GM21360 (cell line): ENCODE measurements around the gene SIRT7.

Experiments
- ATAC-seq: cut with Tn5 transposase; IDR thresholded peaks from one replicate; pipeline ENCODE4 v1.9.1; 2021; ENCODE audit warnings: mild to moderate bottlenecking, moderate library complexity; ENCODE audit not compliant: unreplicated experiment

SIRT7 gene

DNA sequence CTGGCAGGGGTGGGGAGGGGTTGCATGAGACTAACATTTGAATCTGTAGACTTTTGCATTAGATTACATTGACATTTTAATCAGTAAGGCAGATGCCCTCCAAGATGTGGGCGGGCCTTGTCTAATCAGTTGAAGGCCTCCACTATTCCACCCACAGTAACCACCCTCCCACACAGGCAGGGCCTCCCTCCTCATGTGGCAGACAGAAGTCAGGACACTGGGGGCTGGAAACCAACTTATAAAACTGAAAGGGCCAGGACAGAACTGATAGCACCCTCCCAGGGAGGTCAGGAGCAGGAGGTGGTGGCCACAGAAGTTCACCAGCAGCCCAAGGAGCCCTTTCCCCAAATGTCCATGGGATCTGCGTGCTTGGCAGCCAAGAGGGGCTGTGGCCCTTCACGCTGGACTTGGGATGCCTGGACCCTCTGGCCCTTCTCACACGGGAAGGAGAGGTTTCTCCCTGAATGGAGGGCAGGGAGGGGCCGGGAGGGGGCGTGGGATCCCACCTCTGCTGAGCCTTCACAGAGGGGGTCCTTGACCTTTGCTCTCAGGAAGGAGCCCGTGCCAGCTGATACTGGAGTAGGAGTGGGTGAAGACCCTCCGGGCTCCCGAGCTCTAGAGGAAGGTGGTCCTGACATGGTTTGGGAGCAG is 14.5 kb upstream of the SIRT7 start:
- ATAC-seq, result no peak

- ATAC-seq, result no peak
Measured at GRCh38 chr17:81931557-81932332, 13.8 kb upstream of the SIRT7 start.

DNA sequence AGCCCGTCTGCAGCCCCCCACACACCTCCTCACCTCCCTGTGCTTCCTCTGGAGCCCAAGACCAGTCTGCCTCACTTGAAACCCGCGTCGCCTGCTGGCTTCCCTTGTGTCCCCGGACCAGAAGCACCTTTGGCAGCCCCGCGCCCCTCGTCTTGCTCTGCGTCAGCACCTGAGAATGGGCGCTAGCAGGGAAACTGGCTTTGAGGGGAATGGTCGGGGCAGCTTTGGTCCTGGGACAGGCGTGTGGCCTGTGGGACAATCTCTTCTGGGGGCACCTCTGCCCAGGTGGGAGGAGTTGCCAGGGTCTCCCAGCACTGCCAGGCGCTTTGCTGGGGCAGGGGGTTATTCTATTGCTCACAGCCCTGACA is 13.2 kb upstream of the SIRT7 start:
- no peak for ATAC-seq

GRCh38 chr17:81930142-81931125 is 12.5 kb upstream of the SIRT7 start:
- no peak for ATAC-seq

DNA sequence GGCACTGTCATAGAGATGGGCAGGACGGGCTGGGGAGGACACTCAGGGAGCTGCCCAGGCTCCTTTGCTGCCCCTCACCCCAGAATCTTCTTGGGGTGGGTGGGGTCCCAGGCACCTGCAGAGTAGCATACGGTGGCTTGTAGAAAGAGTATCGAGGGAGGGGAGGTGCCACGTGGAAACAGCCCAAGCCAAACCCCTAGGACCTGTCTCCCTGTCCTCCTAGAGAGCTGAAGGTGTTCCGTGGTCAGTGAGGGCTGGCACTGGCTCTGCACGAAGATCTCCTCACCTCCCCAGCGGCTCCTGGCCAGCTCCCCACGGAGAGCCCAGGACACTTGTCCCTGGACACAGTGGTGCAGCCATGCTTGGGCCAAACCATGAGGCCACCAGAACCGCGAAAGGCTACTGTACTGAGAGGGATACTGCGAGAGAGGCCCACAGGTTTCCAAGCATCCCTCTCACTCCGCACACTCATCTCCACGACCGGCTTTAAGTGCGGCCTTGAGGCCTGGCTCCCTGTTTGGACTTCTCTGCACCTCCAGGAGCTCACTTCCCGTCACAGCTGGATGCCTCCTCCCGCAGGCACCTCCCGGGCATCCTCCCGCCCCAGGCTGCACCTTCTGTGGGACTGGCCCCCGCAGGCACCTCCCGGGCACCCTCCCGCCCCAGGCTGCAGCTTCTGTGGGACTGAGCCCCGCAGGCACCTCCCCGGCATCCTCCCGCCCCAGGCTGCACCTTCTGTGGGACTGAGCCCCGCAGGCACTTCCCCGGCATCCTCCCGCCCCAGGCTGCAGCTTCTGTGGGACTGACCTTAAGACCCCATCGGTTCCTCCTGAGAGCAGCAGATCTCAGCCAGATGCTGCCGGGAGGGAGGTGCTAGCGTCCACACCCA is 11.5 kb upstream of the SIRT7 start:
- ATAC-seq, result no peak

- no peak for ATAC-seq
Measured at GRCh38 chr17:81928544-81929252, 10.7 kb upstream of the SIRT7 start.

DNA sequence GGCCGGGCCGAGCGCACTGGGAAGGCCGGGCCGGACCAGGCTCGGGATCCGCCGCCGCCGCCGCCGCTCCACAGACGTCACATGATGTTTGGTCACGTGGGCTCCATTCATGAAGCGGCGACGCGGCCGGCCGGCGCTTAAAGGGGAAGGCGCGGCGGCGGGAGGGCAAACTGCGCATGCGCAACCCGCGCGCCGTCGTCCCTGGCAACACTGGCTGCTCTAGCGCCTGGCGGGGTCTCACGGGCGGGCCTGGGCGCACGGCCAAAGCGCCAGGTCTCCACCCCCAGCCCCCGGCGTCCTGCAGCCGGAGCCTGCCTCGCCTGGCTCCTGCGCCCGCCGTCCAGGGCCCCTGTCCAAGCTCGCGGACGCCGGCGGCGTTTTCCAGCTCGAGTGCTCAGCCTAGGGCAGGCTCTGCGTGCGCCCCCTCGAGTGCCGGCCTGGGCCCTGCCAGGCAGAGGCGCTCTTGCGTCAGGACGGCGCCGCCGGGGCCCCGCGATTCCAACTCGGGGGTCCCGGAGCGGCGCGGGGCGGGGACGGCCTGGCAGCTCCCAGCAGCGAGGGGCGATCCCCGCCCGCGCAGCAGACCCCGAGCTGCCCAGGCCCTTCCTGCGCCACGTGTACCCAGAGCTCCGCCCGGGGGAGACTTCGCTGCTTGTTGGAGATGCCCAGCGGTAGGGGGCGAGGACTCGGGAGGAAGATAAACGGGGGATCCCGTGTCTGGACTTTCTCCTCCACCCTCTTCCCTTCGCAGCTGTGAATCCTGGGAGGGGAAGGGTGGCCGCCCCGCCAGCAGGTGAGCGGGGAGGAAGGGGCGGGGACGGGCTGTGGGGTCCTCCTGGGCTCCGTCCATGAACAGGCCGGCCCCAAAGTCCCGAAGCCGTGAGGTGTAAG is 9.9 kb upstream of the SIRT7 start, which contains the start of gene MAFG:
MAFG (minus strand) TSS at position 83 of the 891 bp plus-strand sequence. CDS start 4,550 bp downstream, outside the sequence.
- ATAC-seq, result peak; percentile 52

- ATAC-seq, result peak; percentile 3
Measured at GRCh38 chr17:81927152-81927652, 9.2 kb upstream of the SIRT7 start.

GRCh38 chr17:81926451-81927151 is 8.6 kb upstream of the SIRT7 start:
- ATAC-seq, result peak; percentile 23

- ATAC-seq, result no peak
Measured at GRCh38 chr17:81925860-81926450, 8.0 kb upstream of the SIRT7 start.

DNA sequence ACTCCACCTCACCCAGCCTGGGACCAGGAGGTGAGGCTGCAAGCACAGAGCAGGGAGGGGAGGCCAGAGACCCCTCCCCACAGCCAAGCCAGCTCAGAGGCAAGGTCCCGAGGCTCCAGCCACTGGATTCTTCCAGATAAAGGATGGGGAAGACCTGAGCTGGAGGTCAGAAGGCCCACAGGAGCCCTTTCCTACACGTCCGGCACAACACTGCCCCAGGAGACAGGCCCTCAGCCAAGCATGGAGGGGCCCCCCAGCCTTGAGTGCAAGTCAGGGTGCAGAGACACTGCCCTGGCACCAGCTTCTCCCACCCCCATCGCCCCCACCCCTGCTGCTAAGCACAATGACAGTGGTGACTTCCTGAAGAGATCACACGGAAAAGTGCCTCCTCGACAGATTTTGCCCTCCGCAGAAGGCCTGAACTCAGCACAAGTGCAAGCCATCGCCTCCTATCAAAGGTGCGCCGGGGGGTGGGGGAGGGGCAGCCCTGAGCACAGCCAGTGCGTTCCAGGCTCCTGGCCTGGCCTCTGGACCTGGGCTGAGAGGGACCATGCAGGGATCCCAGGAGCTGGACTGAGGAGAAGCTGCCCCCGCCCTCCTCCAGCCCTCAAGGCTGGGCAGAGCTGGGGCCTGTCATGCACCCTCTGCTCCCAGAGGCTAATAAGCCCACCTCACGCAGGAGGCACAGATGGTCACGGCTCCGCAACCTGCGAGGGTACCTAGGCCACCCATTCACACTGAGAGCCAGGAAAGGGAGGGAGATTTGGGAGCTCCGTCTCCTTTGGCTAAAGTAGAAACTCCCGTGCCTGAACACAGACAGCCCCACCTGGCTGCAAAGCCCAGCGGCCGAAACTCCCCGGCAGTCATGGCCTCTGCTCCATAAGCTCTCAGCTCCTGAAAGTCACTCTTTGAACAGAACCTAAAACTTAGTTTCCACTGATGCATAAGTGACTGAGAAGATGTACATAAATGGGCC is 6.9 kb upstream of the SIRT7 start:
- ATAC-seq, result no peak

DNA sequence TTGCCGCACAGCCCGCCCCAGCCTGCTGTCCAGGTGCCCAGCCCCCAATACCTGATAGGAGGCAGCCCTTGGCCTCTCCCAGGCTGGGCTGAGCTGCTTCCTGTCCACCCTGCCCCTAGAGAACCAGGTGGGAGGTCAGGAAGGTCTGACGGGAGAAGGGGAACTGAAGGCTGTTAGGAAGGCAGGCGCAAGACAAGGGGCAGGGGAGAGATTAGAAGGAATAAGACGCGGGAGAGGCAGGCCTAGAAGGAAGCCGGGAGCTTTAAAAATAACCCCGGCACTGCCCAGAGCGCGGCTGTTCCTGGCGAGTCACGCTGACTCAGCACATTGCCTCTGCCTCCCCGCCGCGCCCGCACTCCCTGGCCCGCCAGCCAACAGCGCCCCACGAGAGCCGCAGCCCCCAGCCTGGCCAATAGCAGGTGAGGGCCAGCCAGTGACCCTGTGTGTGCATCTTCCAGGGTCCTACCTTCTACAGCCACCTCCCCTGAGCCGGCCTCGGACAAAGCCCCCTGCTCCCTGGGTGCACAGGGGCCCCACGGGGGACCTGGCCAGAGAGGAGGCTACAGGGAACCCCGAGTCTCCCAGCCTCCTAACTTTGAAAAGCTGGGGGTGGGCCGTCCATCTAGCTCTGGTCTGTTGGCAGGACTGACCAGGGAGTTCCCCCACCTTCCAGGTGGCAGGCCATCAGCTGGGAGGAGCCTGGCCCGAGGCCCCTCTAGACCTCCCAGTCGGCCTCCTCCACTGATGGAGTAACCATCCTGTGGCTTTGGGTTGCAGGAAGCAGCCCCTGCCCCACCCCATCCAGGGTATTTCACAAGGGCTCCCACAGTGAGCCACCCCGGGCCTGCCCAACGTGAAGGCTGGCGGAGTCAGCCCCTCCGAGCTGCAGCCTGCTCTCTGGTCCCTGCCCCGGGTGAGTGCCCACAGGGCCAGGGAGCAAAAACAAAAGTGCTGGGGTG is 5.6 kb upstream of the SIRT7 start:
- ATAC-seq, result no peak

GRCh38 chr17:81922566-81923301 is 4.8 kb upstream of the SIRT7 start:
- ATAC-seq, result no peak

DNA sequence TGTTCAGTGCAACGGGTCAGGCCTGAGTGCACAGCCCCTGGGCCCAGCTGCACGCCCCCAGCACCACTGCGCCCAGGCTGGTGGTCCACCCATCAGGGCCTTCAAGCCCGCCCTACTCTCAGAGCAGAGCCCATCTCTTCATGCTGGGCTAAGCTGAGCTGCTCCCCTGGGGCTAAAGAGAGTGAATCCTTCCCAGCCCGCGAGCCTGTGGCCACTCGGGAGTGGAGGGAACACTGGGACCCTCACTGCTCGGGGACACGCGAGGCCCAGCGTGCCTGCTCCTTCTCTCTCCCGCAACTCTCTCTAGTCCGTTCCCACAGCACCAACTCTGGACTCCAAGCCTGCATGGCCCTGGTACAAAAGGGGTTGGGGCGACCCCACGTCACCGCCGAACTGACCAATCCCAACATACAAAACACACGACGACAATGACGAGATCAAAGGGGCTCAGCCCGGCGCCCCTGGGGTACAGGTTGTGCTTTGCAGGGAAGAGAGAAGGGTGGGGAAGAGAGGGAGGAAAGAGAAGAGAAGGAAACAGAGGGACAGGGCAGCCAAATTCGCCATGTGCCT is 4.1 kb upstream of the SIRT7 start:
- no peak for ATAC-seq
